Fibroblast of lung (primary cell): ENCODE results near the gene MADCAM1.

Source experiments
- CTCF ChIP-seq, 2 donors: IDR thresholded peaks in 1 of 2; conservative IDR thresholded peaks in 1 of 2; 1 replicate in 1 of 2; 2 replicates in 1 of 2; pipeline ENCODE4 v1.5.1; 2011 to 2012; ENCODE audit warnings: low read length in 2 of 2, control low read depth in 1 of 2, inconsistent platforms in 1 of 2, low read depth in 1 of 2, mild to moderate bottlenecking in 1 of 2
- EZH2 ChIP-seq: IDR thresholded peaks from 2 replicates; pipeline ENCODE4 v1.5.1; 2012; ENCODE audit warnings: low read length, control low read depth, mild to moderate bottlenecking; ENCODE audit errors: missing control alignments

- TF ChIP-seq CTCF (conservative IDR thresholded peaks at IDR 0.05 in 1 of 2, IDR thresholded peaks at IDR 0.05 in 1 of 2; ENCODE audit: low read depth in 1 of 2, low read length in 2 of 2) = no peak
- TF ChIP-seq EZH2 = no peak
Observed at GRCh38 chr19:472005-472858, 24.1 kb upstream of the MADCAM1 start.
